CD14-positive monocyte (primary cell): ENCODE measurements around the gene TBC1D22A. TPM values are rescaled to one million over a fixed set of nuclear protein-coding genes. Genes with fewer than 3 reads are reported as not detected.

Experiments used
- DNase-seq, 3 donors: peaks; one replicate each; pipeline ENCODE4 v3.0.0-alpha.2; 2011 to 2022
- H2AFZ ChIP-seq: 2 replicates; pipeline ENCODE4 v1.6.0; 2012; ENCODE audit warnings: mild to moderate bottlenecking, low read depth, low read length, inconsistent platforms; ENCODE audit not compliant: insufficient read depth, poor library complexity, severe bottlenecking
- H3K27ac ChIP-seq, 2 donors: 1 replicate in 1 of 2; 2 replicates in 1 of 2; pipeline ENCODE4 v1.5.1; 2012 to 2013; ENCODE audit warnings: low read length in 2 of 2, control low read depth in 1 of 2, inconsistent platforms in 1 of 2, low read depth in 1 of 2, mild to moderate bottlenecking in 1 of 2
- H3K27me3 ChIP-seq, 2 donors: one replicate each; pipeline versions ENCODE4 v1.6.0 to v1.6.1; 2011 to 2013; ENCODE audit warnings: low read length in 2 of 2; ENCODE audit not compliant: control insufficient read depth in 2 of 2, insufficient read depth in 2 of 2
- H3K36me3 ChIP-seq, 2 donors: replicated peaks in 1 of 2; 1 replicate in 1 of 2; 2 replicates in 1 of 2; pipeline versions ENCODE4 v1.5.1 to v1.6.1; 2012 to 2013; ENCODE audit warnings: low read length in 2 of 2, control low read depth in 1 of 2, inconsistent platforms in 1 of 2, mild to moderate bottlenecking in 1 of 2; ENCODE audit not compliant: insufficient read depth in 2 of 2, control insufficient read depth in 1 of 2
- H3K4me1 ChIP-seq, 2 donors: 1 replicate in 1 of 2; 2 replicates in 1 of 2; pipeline versions ENCODE4 v1.5.1 to v1.6.1; 2012 to 2013; ENCODE audit warnings: low read length in 2 of 2, control low read depth in 1 of 2, inconsistent platforms in 1 of 2, mild to moderate bottlenecking in 1 of 2, moderate library complexity in 1 of 2; ENCODE audit not compliant: insufficient read depth in 2 of 2, control insufficient read depth in 1 of 2
- H3K4me2 ChIP-seq: replicated peaks from 2 replicates; pipeline ENCODE3; 2012; ENCODE audit warnings: low read length, moderate library complexity, mild to moderate bottlenecking; ENCODE audit not compliant: poor library complexity, severe bottlenecking; ENCODE audit errors: extremely low read depth
- H3K4me3 ChIP-seq, 3 experiments: fragments of 200-600 bp in 1 of 3; sonication (generic) in 1 of 3; replicated peaks in 1 of 3; 1 replicate in 2 of 3; 2 replicates in 1 of 3; pipeline ENCODE4 v1.5.1; 2011 to 2013; ENCODE audit warnings: low read length in 3 of 3, mild to moderate bottlenecking in 3 of 3, control low read depth in 2 of 3, low read depth in 2 of 3, inconsistent platforms in 1 of 3, moderate library complexity in 1 of 3
- H3K79me2 ChIP-seq: 2 replicates; pipeline ENCODE4 v1.6.0; 2012; ENCODE audit warnings: mild to moderate bottlenecking, control low read depth, inconsistent platforms, low read length, moderate library complexity; ENCODE audit not compliant: insufficient read depth
- H3K9ac ChIP-seq: 2 replicates; pipeline ENCODE4 v1.6.0; 2017; ENCODE audit warnings: low read length, mild to moderate bottlenecking; ENCODE audit not compliant: insufficient read depth, poor library complexity, severe bottlenecking
- H3K9me3 ChIP-seq, 2 donors: replicated peaks in 1 of 2; 1 replicate in 1 of 2; 2 replicates in 1 of 2; pipeline versions ENCODE4 v1.5.1 to v1.6.1; 2012 to 2013; ENCODE audit warnings: low read length in 2 of 2, control low read depth in 1 of 2; ENCODE audit not compliant: control insufficient read depth in 1 of 2, insufficient read depth in 1 of 2
- H4K20me1 ChIP-seq: 2 replicates; pipeline ENCODE4 v1.6.0; 2012; ENCODE audit warnings: mild to moderate bottlenecking, low read length, control low read depth, moderate library complexity; ENCODE audit not compliant: insufficient read depth
- H3K27ac Mint-ChIP-seq, 7 donors: one replicate each; pipeline ENCODE4 v1.8.0; 2020; ENCODE audit warnings: mild to moderate bottlenecking in 7 of 7, mixed read lengths in 7 of 7, moderate library complexity in 6 of 7, inconsistent platforms in 2 of 7
- H3K27me3 Mint-ChIP-seq, 3 donors: one replicate each; pipeline ENCODE4 v1.8.0; 2021 to 2022; ENCODE audit warnings: low read depth in 3 of 3, mild to moderate bottlenecking in 3 of 3, mixed read lengths in 3 of 3, moderate library complexity in 3 of 3, inconsistent platforms in 1 of 3
- H3K36me3 Mint-ChIP-seq, 2 donors: one replicate each; pipeline ENCODE4 v1.8.0; 2020; ENCODE audit warnings: mixed read lengths in 2 of 2, inconsistent platforms in 1 of 2, mild to moderate bottlenecking in 1 of 2
- H3K4me1 Mint-ChIP-seq: one replicate; pipeline ENCODE4 v1.8.0; 2020; ENCODE audit warnings: mild to moderate bottlenecking, mixed read lengths
- H3K4me3 Mint-ChIP-seq, 2 donors: one replicate each; pipeline ENCODE4 v1.8.0; 2020; ENCODE audit warnings: mild to moderate bottlenecking in 2 of 2, mixed read lengths in 2 of 2, moderate library complexity in 1 of 2
- H3K9me3 Mint-ChIP-seq, 7 donors: one replicate each; pipeline ENCODE4 v1.8.0; 2020 to 2022; ENCODE audit warnings: mixed read lengths in 7 of 7, mild to moderate bottlenecking in 6 of 7, moderate library complexity in 6 of 7, inconsistent platforms in 2 of 7
- CTCF ChIP-seq: fragments of 200-600 bp; IDR thresholded peaks from one replicate; pipeline ENCODE4 v1.8.0; 2022; ENCODE audit warnings: antibody characterized with exemption, mild to moderate bottlenecking
- WGBS: methylation state at CpG from one replicate; pipeline ENCODE4 v1.1.5; 2013; ENCODE audit warnings: missing lambda C conversion rate; ENCODE audit not compliant: insufficient coverage; 5-methylcytosine and 5-hydroxymethylcytosine counted together
- intact Hi-C, 2 donors: fragments of 100-400 bp; cut with micrococcal nuclease; formaldehyde crosslinking; loops; one replicate each; pipeline versions ENCODE4 v1.15.0 to v1.15.1; 2023
- polyA plus RNA-seq, 3 donors: library from polyadenylated mRNA; depleted of rRNA in 1 of 3; unstranded in 2 of 3; stranded (reverse) in 1 of 3; fragments of 300-500 nt in 2 of 3; fragments of >200 nt in 1 of 3; fragmentation: Illumina TruSeq in 2 of 3; gene quantifications; 1 replicate in 2 of 3; 2 replicates in 1 of 3; pipeline ENCODE4 v1.2.3, GENCODE V29; 2012 to 2021

The TBC1D22A gene
- polyA plus RNA-seq, 3 donors: 25.9 to 36.2 (median 29.5) TPM

GRCh38 chr22:46970411-46971098 lies 208.1 kb downstream of the TBC1D22A start:
- no peak overlapping the region for H3K4me3 ChIP-seq
- no peak for DNase-seq
- WGBS: 100% methylated on average over 8 of the region's 13 CpGs
- H3K27ac ChIP-seq: peak overlapping the region in 1 of 2 donors; percentile 48
- Mint-ChIP-seq H3K27me3 (peaks cover 0 to 2% (median 0%) of the 10 kb centered on the region in 3 donors), H3K4me3 (no peak overlapping the region), H3K9me3 (peaks cover 0 to 3% (median 1%) of the 10 kb centered on the region in 7 donors), H3K36me3 (peaks cover 31 to 47% of the 10 kb centered on the region in 2 donors), H3K27ac (peak overlapping the region in 5 of 7 donors; percentile 9 to 75 (median 54)), H3K4me1 (peaks cover 13% of the 10 kb centered on the region)
- peaks cover 22 to 35% of the 10 kb centered on the region in 2 donors for H3K36me3 ChIP-seq
- no peak for TF ChIP-seq CTCF
- no peaks in the 10 kb centered on the region for H3K9me3 ChIP-seq
- peaks cover 0 to 4% of the 10 kb centered on the region in 2 donors for H3K4me1 ChIP-seq
- no peak overlapping the region for H3K9ac ChIP-seq
- no peaks in the 10 kb centered on the region for H3K27me3 ChIP-seq
- no peaks in the 10 kb centered on the region for H3K79me2 ChIP-seq
- intact Hi-C loops: no loop called here
- H2AFZ ChIP-seq: no peak overlapping the region
- no peak overlapping the region for H3K4me2 ChIP-seq
- H4K20me1 ChIP-seq: peaks cover 84% of the 10 kb centered on the region

GRCh38 chr22:46971099-46971763 lies 208.8 kb downstream of the TBC1D22A start:
- Histone ChIP-seq H4K20me1 (peaks cover 80% of the 10 kb centered on the region), H3K9ac (no peak overlapping the region), H3K79me2 (no peaks in the 10 kb centered on the region), H3K4me3 (no peak overlapping the region), H2AFZ (no peak overlapping the region), H3K4me2 (no peak overlapping the region), H3K36me3 (peaks cover 22 to 42% of the 10 kb centered on the region in 2 donors), H3K27me3 (no peaks in the 10 kb centered on the region), H3K4me1 (peaks cover 0 to 4% of the 10 kb centered on the region in 2 donors), H3K27ac (peak overlapping the region; percentile 7 to 48), H3K9me3 (peaks cover 0 to 2% of the 10 kb centered on the region in 2 donors)
- Mint-ChIP-seq H3K27me3 (peaks cover 0 to 2% (median 0%) of the 10 kb centered on the region in 3 donors), H3K4me1 (peaks cover 13% of the 10 kb centered on the region), H3K9me3 (peaks cover 0 to 8% (median 3%) of the 10 kb centered on the region in 7 donors), H3K4me3 (no peak overlapping the region), H3K27ac (peak overlapping the region in 5 of 7 donors; percentile 54 to 75 (median 61)), H3K36me3 (peaks cover 33 to 48% of the 10 kb centered on the region in 2 donors)
- WGBS: 68% methylated on average over 8 of the region's 17 CpGs
- DNase-seq: peak; percentile 4 to 56 (median 6)
- intact Hi-C loops: no loop called here
- TF ChIP-seq CTCF: no peak
